ENCODE measurements around the gene RPUSD4. TPM values are rescaled to one million over a fixed set of nuclear protein-coding genes. Genes with fewer than 3 reads are reported as not detected.

The RPUSD4 gene
- total RNA-seq, 1 donor from 2014 or later: 45.3 TPM

DNA sequence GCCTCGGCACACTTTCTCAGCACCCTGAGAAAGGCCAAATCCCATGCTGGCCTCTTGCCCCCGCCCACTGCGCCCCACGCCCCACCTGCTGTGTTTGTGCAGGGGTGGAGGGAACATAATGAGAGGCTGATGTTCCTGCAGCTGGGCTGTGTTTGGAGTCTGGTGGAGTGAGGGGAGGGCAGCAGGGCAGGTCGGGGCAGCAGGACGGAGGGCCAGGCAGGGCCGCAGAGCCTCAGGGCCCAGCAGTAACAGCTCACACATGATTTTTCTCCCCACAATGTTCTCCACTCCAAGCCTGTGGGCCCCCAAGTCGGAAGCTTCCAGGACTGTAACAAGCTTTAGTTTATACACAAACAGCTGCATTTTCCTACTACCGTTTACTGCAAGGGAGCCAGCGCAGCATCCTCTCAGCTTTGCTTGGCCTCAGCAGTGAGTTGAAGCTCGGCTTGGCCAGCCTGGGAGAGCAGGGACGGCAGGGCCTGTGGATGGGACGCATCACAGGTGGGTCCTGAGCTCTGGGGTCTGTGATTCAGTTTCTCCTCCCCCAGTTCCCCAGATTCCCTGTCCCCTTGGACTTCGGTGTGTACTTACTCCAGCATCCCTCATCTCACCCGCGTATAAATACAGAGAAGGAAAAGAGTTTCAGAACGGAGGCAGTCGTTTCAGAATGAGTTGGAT, 51.0 kb downstream of the RPUSD4 start:
- Mint-ChIP-seq H3K9me3 (no peaks in the 10 kb centered on the region), H3K27ac (ENCODE audit: unreplicated experiment) (no peak overlapping the region), H3K36me3 (ENCODE audit: low read depth) (no peaks in the 10 kb centered on the region), H3K4me3 (no peak overlapping the region), H3K4me1 (peaks cover 24% of the 10 kb centered on the region), H3K27me3 (ENCODE audit: low read depth) (peaks cover 63% of the 10 kb centered on the region)
- TF ChIP-seq, protein P1, sequence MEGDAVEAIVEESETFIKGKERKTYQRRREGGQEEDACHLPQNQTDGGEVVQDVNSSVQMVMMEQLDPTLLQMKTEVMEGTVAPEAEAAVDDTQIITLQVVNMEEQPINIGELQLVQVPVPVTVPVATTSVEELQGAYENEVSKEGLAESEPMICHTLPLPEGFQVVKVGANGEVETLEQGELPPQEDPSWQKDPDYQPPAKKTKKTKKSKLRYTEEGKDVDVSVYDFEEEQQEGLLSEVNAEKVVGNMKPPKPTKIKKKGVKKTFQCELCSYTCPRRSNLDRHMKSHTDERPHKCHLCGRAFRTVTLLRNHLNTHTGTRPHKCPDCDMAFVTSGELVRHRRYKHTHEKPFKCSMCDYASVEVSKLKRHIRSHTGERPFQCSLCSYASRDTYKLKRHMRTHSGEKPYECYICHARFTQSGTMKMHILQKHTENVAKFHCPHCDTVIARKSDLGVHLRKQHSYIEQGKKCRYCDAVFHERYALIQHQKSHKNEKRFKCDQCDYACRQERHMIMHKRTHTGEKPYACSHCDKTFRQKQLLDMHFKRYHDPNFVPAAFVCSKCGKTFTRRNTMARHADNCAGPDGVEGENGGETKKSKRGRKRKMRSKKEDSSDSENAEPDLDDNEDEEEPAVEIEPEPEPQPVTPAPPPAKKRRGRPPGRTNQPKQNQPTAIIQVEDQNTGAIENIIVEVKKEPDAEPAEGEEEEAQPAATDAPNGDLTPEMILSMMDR (conservative IDR thresholded peaks at IDR 0.05): no peak
- no peak for DNase-seq (ENCODE audit: low read depth, low spot score)

DNA sequence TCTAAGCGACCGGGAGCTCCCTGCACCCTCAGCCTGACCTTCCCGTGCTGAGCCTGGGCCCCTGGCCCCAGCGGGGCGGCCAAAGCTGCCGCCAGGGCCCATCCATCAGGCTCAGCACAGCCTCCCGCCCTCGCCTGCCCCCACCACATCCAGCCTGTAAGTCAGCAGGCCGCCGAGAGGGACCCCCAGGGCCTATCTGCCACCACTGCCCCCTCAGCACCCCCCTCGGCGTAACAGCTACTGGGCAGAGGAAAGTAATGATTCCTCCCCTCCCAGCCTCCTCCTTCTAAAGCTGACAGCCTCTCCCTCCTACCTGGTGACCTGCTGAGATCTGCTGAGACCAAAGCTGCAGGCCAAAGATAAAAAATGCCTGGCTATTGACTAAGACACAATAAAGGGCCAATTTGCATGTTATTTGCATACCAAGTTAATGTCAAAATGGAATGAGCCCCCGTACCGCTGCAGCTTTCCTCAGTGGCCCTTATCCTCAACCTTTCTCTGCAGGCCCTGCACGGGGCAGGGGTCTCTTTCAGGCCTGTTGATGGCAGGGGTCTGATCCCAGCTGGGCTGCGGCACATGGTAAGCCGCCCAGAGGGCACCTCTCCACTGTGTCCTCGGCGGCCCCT, 51.6 kb downstream of the RPUSD4 start:
- H3K4me1 Mint-ChIP-seq: peaks cover 29% of the 10 kb centered on the region
- TF ChIP-seq, protein P1 (conservative IDR thresholded peaks at IDR 0.05): no peak
- no peaks in the 10 kb centered on the region for H3K36me3 Mint-ChIP-seq (ENCODE audit: low read depth)
- no peak overlapping the region for H3K27ac Mint-ChIP-seq (ENCODE audit: unreplicated experiment)
- no peaks in the 10 kb centered on the region for H3K9me3 Mint-ChIP-seq
- peaks cover 63% of the 10 kb centered on the region for H3K27me3 Mint-ChIP-seq (ENCODE audit: low read depth)
- no peak for DNase-seq (ENCODE audit: low read depth, low spot score)
- H3K4me3 Mint-ChIP-seq: peak overlapping the region; percentile 32

DNA sequence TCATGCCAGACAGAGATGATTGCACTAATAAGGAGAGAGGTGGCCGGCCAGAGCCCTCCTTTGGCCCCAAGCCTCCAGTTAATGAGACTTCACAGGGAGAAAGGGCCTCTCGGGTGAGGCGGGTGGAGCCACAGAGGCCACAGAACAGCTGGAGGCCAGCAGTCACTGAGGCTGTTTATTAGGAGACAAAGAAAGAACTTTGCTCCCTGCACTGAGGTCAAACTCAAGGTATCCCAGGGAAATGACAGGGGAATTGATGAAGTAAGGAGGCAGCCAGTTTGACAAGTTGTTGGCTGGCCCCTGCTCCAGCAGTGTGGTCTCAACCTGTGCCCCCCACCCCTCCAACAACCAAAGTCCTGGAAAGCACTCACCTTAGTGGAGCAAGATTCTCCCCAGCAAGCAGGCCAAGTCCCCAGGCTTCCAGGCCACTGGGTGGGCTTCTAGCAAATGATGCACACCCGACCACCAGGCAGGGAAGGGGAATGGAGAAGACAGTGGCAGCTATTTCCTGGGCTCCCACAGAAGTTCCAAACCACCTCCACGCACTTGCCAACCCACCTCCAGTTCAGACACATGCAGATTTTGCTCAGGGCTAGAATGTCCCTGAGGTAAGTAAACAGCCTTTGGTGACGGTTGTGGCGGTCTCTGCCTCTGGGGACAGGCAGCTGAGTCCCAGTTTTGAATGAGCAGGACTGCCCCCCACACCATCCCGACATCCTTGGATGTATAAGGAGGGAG, 53.2 kb downstream of the RPUSD4 start:
- Mint-ChIP-seq H3K36me3 (ENCODE audit: low read depth) (no peaks in the 10 kb centered on the region), H3K9me3 (peaks cover 2% of the 10 kb centered on the region), H3K4me3 (no peak overlapping the region), H3K4me1 (peaks cover 33% of the 10 kb centered on the region), H3K27me3 (ENCODE audit: low read depth) (peaks cover 65% of the 10 kb centered on the region), H3K27ac (ENCODE audit: unreplicated experiment) (no peak overlapping the region)
- TF ChIP-seq, protein P1 (conservative IDR thresholded peaks at IDR 0.05): no peak
- no peak for DNase-seq (ENCODE audit: low read depth, low spot score)

DNA sequence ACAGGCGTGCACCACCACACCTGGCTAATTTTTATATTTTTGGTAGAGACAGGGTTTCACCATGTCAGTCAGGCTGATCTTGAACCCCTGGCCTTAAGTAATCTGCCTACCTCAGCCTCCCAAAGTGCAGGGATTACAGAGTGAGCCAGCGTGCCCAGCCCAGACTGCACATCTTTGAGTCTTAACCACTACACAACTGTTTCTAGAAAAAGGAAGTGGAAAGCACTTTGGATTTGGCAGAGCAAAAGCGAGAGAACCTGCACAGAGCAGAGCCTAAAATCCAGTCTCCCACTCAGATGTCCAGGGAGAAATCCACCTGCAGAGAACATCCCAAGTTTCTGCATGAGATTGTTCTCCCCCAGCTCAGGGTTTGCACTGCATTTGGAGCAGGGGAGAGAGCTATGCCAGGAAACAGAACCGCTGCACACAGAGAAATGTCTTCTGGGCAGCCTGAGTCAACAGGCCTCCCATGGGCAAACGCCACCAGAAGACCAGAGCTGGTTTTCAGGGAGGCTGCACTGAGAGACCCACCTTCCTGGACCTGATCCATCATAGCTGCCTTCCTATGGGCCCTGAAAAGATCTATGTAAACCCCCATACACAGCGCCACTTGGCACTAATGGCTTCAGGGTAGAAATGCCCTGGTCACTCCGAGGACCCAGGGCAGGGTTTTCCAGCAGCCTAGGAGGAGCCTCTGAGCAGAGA, 54.0 kb downstream of the RPUSD4 start:
- TF ChIP-seq, protein P1 (conservative IDR thresholded peaks at IDR 0.05): no peak
- H3K27ac Mint-ChIP-seq (ENCODE audit: unreplicated experiment): no peak overlapping the region
- DNase-seq (ENCODE audit: low read depth, low spot score): no peak
- H3K9me3 Mint-ChIP-seq: peaks cover 2% of the 10 kb centered on the region
- H3K36me3 Mint-ChIP-seq (ENCODE audit: low read depth): no peaks in the 10 kb centered on the region
- no peak overlapping the region for H3K4me3 Mint-ChIP-seq
- peaks cover 26% of the 10 kb centered on the region for H3K4me1 Mint-ChIP-seq
- peaks cover 65% of the 10 kb centered on the region for H3K27me3 Mint-ChIP-seq (ENCODE audit: low read depth)

DNA sequence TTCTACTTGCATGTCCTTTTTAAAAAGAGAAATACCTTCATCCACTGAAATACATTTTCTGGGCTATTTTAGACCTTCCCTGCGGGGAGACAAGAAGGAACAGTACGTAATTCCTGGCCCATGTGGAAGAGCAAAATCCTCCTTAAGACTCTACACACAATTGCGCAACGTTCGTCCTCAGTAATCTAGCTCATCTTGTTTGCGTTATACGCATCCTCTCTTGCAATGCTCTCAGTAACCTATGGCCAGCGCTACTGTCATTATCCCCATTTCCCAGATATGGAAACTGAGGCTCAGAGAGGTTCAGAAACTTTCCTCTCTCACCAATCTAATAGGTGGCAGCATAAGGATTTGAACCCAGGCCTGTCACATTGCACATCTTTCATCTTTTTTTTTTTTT, 54.6 kb downstream of the RPUSD4 start:
- peaks cover 23% of the 10 kb centered on the region for H3K4me1 Mint-ChIP-seq
- no peak for DNase-seq (ENCODE audit: low read depth, low spot score)
- H3K27ac Mint-ChIP-seq (ENCODE audit: unreplicated experiment): no peak overlapping the region
- H3K36me3 Mint-ChIP-seq (ENCODE audit: low read depth): peaks cover 4% of the 10 kb centered on the region
- H3K4me3 Mint-ChIP-seq: no peak overlapping the region
- peaks cover 7% of the 10 kb centered on the region for H3K9me3 Mint-ChIP-seq
- H3K27me3 Mint-ChIP-seq (ENCODE audit: low read depth): peaks cover 65% of the 10 kb centered on the region
- TF ChIP-seq, protein P1 (conservative IDR thresholded peaks at IDR 0.05): no peak
